Naive thymus-derived CD4-positive, alpha-beta T cell (primary cell): ENCODE measurements around the gene PRDM2. TPM values are rescaled to one million over a fixed set of nuclear protein-coding genes. Genes with fewer than 3 reads are reported as not detected.

Experiments
- polyA plus RNA-seq, 2 donors: library from polyadenylated mRNA; unstranded; fragments of 300-500 nt; fragmentation: Illumina TruSeq; gene quantifications; one replicate each; pipeline ENCODE4 v1.2.3, GENCODE V29; 2021
- total RNA-seq, 6 experiments: library from RNA in 5 of 6; stranded (reverse) in 5 of 6; gene quantifications; 1 replicate in 5 of 6; 2 replicates in 1 of 6; pipeline ENCODE4 v1.2.3 and lab custom pipeline; 2021 to 2026

PRDM2 gene
- total and polyA plus RNA-seq, 7 experiments from 2014 or later, result 16.3 to 142 (median 114) TPM

Other genes starting within 250 kb of the PRDM2 start
- gene LRRC38, start 186.2 kb upstream of the PRDM2 start, total RNA-seq, result not detected
- gene LRRC38, start 186.2 kb upstream of the PRDM2 start, polyA plus RNA-seq, result not detected
- under 1 TPM in 1 of 5 experiments, not detected in 4; 0.51 TPM for gene PDPN, start 116.4 kb upstream of the PRDM2 start, total RNA-seq
- not detected for gene PDPN, start 116.4 kb upstream of the PRDM2 start, polyA plus RNA-seq